Astrocyte of the spinal cord (primary cell): ENCODE data around the gene TRMT61A.
A peak's percentile ranks its signal among the peaks of the same experiment; 100 is the strongest.

Experiments used
- DNase-seq: peaks from one replicate; pipeline ENCODE4 v3.0.0; 2011; ENCODE audit warnings: low read depth, low spot score
- H3K4me3 ChIP-seq: 2 replicates; pipeline ENCODE4 v1.5.1; 2011; ENCODE audit warnings: low read depth, mild to moderate bottlenecking, low read length, moderate library complexity
- in situ Hi-C: cut with HindIII; loops from 2 replicates; pipeline ENCODE4 v1.10.0; 2017; ENCODE audit warnings: low sequenced_read_pairs
- TF ChIP-seq, protein P1 (sequence below): IDR thresholded peaks from 2 replicates; pipeline ENCODE4 v1.5.1; 2012; ENCODE audit warnings: low read depth, mild to moderate bottlenecking, low read length, inconsistent platforms

TRMT61A gene

DNA sequence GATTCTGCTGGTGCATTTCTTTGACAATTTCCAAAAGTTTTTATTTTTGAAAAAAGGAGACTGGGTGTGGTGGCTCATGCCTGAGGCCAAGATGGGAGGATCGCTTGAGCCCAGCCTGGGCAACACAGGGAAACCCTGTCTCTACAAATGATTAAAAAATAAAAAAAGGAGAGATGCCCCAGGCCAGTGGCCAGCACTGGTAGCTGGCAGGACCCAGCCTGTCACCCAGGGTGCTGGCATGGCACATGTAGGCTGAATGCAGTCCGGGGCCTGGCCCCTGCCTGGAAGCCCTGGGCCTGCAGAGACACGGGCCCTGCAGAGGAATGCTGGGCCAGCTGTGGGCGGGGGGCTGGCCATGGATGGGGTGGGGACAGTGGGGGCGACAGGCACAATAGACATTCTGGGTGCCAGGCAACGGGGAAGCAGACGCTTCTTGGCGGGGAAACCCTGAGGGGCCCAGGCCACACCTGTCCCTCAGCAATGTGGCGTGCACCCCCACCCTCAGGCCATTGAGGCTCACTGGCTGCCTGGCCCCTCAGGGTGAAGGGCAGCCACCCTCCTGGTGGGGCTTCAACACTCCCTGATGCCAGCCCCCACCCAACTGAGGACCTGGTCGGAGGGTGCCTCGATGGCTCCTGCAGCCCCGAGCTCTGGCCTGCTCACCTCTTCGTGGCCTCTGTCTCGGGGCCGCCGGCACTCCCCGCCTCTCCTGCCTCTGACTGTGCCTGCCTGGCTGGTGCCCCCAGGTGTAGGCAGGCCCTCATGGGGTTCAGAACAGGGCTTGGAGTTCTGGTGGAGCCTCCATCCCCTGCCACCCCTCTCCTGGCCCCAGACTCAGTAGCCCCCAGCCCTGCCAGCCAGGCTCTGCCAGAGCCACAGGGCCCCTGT lies 12.1 kb downstream of the TRMT61A start:
- no peak overlapping the region for H3K4me3 ChIP-seq
- no peak for DNase-seq
- TF ChIP-seq, protein P1, sequence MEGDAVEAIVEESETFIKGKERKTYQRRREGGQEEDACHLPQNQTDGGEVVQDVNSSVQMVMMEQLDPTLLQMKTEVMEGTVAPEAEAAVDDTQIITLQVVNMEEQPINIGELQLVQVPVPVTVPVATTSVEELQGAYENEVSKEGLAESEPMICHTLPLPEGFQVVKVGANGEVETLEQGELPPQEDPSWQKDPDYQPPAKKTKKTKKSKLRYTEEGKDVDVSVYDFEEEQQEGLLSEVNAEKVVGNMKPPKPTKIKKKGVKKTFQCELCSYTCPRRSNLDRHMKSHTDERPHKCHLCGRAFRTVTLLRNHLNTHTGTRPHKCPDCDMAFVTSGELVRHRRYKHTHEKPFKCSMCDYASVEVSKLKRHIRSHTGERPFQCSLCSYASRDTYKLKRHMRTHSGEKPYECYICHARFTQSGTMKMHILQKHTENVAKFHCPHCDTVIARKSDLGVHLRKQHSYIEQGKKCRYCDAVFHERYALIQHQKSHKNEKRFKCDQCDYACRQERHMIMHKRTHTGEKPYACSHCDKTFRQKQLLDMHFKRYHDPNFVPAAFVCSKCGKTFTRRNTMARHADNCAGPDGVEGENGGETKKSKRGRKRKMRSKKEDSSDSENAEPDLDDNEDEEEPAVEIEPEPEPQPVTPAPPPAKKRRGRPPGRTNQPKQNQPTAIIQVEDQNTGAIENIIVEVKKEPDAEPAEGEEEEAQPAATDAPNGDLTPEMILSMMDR = no peak
- in situ Hi-C loops = no loop called here

DNA sequence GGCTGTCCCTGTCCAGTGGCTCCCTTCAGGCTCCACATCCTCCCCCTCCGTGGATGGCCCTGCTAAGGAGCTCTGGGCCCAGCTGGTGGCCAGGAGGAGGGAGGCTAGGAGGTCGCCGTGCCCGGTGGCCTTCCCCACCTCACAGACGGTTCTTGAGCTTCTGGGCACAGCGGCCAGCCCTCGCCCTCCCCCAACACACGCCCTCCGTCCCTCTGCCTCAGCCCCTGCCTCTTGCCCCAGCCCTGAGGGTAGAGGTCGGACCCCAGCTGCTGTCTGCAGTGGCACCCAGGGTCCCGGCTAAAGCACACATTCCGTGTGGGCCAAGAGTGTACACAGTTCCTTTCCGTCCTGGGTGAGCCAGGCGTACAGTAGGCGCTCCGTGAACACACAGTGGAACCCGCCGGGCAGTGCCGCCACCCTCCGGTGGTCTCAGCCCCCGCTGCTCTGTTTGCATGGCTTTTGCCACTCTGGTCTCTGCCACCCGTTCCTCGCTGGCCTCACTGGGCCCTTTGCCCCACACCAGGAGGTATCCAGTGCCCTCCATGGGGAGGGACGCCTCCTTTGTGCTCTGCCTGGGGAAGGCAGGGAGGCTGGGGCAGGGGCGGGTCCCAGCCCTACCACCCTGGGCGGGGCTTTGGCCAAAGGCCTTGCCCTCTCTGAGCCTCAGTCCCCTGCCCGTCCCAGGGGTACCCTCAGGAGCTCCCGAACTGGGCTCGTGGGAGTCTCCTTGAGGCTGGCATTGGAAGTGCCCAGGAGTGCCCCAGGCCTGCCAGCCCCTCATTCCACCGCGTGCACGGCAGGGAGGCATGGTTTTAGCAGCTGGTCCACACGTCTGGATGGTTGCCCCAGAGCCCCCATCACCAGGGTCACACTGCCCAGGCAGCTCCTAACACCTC lies 13.0 kb downstream of the TRMT61A start:
- H3K4me3 ChIP-seq = no peak overlapping the region
- in situ Hi-C loops = no loop called here
- DNase-seq = no peak
- TF ChIP-seq, protein P1 = peak; percentile 7

DNA sequence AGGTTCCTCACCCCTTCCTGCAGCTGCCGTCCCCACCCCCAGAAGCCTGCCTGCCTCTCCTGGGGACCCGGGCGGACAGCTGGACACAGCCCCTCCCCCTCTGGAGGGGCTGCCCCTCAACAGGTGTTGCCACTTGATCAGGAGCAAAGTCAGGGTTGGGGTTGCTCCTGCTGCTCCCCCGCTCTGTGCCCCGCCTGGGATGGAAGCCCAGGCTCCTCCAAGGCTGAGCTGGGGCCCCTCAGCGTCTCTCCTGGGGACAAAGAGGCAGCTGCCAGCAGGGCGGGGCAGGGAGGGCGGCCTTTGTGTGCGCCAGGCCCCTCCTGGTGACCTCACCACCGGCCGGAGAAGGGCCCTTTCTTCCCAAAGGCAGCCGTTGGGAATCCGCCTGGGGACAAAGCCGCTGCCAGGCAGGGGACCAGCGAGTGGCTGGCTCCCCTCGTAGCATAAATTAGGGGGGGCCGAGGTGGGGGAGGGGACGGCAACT lies 13.7 kb downstream of the TRMT61A start:
- DNase-seq = no peak
- in situ Hi-C loops = no loop called here
- no peak overlapping the region for H3K4me3 ChIP-seq
- TF ChIP-seq, protein P1 = no peak

DNA sequence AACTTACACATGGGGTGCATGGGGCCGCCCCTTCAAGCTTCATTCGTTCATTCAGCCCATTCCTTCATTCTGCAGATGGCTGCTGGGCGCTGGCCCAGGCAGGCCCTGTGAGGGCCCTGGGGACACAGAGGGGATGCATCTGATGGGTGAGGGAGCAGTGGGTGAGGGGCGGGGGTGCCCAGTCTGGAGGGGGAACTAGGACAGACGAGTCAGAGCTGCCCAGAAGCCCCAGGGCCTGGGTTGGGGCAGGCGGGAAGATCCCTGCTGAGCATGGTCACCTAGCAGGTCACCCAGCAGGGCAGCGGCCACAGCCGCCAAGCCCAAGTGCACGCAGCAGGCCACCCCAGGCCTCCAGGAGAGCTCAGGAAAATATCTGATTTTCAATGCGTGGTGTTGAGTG lies 14.1 kb downstream of the TRMT61A start:
- TF ChIP-seq, protein P1 = no peak
- no peak for DNase-seq
- H3K4me3 ChIP-seq = no peak overlapping the region
- in situ Hi-C loops = no loop called here

DNA sequence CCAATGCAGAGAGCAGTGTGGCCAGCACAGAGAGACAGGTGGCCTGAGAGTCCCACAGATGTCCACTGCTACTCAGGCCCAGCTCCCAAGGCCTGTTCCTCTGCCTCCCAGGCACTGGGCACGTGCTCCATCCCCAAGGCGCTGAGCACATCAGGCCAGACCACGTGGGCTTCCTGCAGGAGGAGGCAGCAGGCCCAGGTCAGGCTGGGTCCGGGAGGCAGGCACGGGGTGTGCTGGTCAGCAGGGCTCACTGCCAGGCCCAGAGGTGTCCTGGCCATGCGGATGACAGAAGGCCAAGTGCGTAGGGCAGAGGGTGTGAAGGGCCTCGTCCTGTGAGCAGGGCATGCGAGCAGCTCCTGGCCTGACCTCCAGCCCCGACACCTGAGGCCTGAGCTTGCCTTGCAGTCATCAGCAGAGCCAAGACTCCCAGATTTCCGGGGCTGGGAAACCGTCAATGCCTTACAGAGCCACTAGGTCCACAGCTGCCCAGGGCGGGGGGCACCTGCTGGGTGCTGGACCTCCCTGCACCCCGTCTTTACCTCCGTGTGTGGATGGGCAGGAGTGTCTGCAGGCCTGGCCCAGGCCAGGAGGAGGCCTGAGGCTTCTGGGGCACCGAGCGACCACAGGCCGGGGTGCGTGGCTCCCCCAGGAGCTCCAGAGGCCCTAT lies 14.9 kb downstream of the TRMT61A start:
- H3K4me3 ChIP-seq = no peak overlapping the region
- TF ChIP-seq, protein P1 = no peak
- in situ Hi-C loops = no loop called here
- DNase-seq = no peak
